GM12891 (cell line): ENCODE data around the gene RDX.

ENCODE experiments used
- PAX5 ChIP-seq: IDR thresholded peaks from 2 replicates; pipeline ENCODE4 v1.6.1; 2011; ENCODE audit warnings: low read length, moderate library complexity, mild to moderate bottlenecking; ENCODE audit not compliant: insufficient read depth, severe bottlenecking
- POLR2A ChIP-seq: IDR thresholded peaks from 2 replicates; pipeline ENCODE4 v1.6.1; 2011; ENCODE audit warnings: low read depth, low read length, control low read depth
- POLR2AphosphoS5 ChIP-seq: IDR thresholded peaks from 2 replicates; pipeline ENCODE4 v1.6.1; 2011; ENCODE audit warnings: low read depth, low read length, control low read depth
- SPI1 ChIP-seq: IDR thresholded peaks from 2 replicates; pipeline ENCODE4 v1.6.1; 2011; ENCODE audit warnings: low read depth, low read length, control low read depth
- TAF1 ChIP-seq: IDR thresholded peaks from 2 replicates; pipeline ENCODE4 v1.6.1; 2011; ENCODE audit warnings: low read depth, low read length, control low read depth

DNA sequence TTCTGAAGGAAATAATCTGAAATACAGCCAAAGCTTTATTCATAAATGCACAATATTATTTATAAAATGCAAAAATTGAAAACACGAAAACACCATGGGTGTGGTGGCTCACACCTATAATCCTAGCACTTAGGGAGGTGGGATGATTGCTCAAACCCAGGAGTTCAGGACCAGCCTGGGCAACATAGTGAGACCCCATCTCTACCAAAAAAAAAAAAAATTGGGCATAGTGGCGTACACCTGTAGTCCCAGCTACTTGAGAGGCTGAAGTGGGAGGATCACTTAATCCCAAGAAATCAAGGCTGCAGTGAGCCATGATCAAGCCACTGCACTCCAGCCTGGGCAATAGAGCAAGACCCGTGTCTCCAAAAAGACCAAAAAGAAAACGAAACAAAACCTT lies 5.2 kb upstream of the RDX start:
- no peak for TF ChIP-seq TAF1
- no peak for TF ChIP-seq POLR2A
- no peak for TF ChIP-seq POLR2AphosphoS5
- TF ChIP-seq PAX5, result no peak
- TF ChIP-seq SPI1, result no peak
